GM18511 (cell line): ENCODE data around the gene ASIP.

Experiments
- ATAC-seq: cut with Tn5 transposase; IDR thresholded peaks from one replicate; pipeline ENCODE4 v1.9.1; 2021; ENCODE audit warnings: mild to moderate bottlenecking, moderate library complexity; ENCODE audit not compliant: unreplicated experiment

Gene ASIP

DNA sequence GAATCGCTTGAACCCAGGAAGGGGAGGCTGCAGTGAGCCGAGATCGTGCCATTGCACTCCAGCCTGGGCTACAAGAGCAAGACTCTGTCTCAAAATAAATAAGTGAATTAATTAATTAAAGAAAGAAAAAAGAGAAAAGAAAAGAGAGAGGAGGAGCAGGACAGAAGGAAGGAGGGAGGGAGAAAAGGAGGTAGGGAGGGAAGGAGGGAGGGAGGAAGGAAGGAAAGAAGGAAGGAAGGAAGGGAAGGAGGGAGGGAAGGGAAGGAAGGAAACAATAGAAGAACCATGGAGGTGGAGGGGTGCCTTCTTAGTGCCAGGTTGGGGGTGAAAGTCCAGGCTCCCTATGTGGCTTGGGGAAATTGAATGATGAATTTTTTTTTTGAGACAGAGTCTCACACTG, 68.5 kb downstream of the ASIP start:
- no peak for ATAC-seq

DNA sequence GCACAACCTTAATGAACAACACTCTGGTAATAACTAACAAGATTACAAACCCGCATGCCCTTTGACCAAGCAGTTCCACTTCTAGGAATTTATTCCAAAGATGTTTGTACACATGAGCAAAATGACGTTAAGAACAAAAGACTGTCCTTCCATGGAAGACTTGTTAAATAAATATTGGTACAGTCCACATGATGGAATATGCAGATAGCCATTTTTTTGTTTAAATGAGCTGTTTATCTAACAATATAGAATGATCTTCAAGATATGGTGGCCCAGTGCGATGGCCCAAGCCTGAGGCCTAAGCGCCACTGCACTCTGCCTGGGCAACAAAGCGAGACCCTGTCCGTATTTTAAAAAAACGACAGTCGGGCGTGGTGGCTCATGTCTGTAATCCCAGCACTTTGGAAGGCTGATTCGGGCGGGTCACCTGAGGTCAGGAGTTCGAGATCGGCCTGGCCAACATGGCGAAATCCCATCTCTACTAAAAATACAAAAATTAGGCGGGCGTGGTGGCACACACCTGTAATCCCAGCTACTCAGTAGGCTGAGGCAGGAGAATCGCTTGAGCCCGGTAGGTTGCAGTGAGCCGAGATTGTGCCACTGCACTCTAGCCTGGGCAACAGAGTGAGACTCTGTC, 69.4 kb downstream of the ASIP start:
- ATAC-seq = no peak

DNA sequence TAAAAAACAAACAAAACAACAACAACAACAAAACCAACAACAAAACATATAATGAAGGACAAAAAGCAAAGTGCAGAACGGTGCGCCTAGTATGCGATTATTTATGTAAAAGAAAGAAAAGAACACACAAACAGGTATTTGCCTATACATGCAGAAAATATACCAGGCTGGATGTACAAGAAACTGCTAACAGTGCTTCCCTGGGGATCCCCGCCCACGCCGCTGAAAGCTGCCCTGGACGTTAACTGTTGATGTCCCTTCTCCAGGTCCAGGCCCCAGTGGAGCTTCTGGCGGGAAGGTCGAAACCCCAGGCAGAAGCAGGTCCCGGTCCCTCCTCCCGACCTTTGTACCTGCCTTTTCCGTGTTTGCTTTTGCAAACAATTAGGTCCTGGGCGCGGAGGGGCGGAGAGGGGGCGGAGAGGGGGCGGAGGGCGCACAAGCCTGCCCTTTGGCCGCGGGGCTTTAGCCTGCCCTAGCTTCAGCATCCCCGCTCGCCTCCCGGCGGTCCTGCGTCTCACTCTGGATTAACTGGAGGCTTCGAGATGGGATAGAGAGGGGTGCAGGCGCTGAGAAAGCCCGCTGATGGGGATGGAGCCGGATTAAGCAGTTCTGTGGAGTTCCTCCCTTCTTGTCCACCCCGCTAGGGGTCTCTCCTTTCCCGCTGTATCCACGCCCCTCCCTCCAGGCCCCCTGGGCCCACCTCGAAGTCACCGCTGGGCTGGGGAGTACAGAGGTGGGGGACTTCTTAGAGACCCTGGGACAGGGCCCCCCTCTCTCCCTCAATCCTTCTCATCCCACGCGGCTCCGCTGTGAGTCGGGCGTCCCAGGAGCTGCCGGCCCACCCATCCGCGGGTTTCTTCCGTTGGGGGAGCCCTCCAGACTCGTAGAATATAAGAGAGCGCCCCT, 70.1 kb downstream of the ASIP start:
- ATAC-seq = no peak

- ATAC-seq = no peak
Measured at GRCh38 chr20:34312024-34312460, 70.8 kb downstream of the ASIP start.

- ATAC-seq = peak; percentile 80
Measured at GRCh38 chr20:34312544-34313217, 71.5 kb downstream of the ASIP start.

GRCh38 chr20:34315236-34315635, 74.0 kb downstream of the ASIP start:
- no peak for ATAC-seq

- no peak for ATAC-seq
Measured at GRCh38 chr20:34316196-34316814, 75.1 kb downstream of the ASIP start.
